Measurements from ENCODE around the gene LIPC.

GRCh38 chr15:58565619-58566018, 133.8 kb downstream of the LIPC start:
- no peak for TF ChIP-seq CTCF (IDR thresholded peaks at IDR 0.05; ENCODE audit: low read length)
- TF ChIP-seq EZH2 (optimal IDR thresholded peaks at IDR 0.05; ENCODE audit: low read depth, low read length) = no peak
